Ramos (cell line): ENCODE data around the gene NT5E.

Experiments
- in situ Hi-C: fragments of 300-500 bp; cut with MboI; formaldehyde crosslinking; loops from one replicate; pipeline ENCODE4 v1.14.3; 2022; ENCODE audit warnings: low sequenced_read_pairs; ENCODE audit not compliant: unreplicated experiment

The NT5E gene

GRCh38 chr6:85458782-85459181, 8.9 kb downstream of the NT5E start:
- in situ Hi-C loops = no loop called here

GRCh38 chr6:85459224-85459901, 9.5 kb downstream of the NT5E start:
- in situ Hi-C loops = no loop called here

GRCh38 chr6:85460154-85460920, 10.5 kb downstream of the NT5E start:
- in situ Hi-C loops = no loop called here

- in situ Hi-C loops = no loop called here
These were observed 11.3 kb downstream of the NT5E start for GRCh38 chr6:85460921-85461797.

GRCh38 chr6:85461798-85462170, 11.9 kb downstream of the NT5E start:
- in situ Hi-C loops = no loop called here

GRCh38 chr6:85462673-85463072, 12.8 kb downstream of the NT5E start:
- in situ Hi-C loops = no loop called here

- in situ Hi-C loops = no loop called here
These were observed 13.9 kb downstream of the NT5E start for GRCh38 chr6:85463621-85464259.

GRCh38 chr6:85464260-85464644, 14.4 kb downstream of the NT5E start:
- in situ Hi-C loops = no loop called here

- in situ Hi-C loops = no loop called here
These were observed 14.9 kb downstream of the NT5E start for GRCh38 chr6:85464722-85465150.

- in situ Hi-C loops = no loop called here
These were observed 15.9 kb downstream of the NT5E start for GRCh38 chr6:85465762-85466161.

GRCh38 chr6:85468326-85468725, 18.4 kb downstream of the NT5E start:
- in situ Hi-C loops = no loop called here

- in situ Hi-C loops = no loop called here
These were observed 19.6 kb downstream of the NT5E start for GRCh38 chr6:85469276-85470022.

- in situ Hi-C loops = no loop called here
These were observed 20.1 kb downstream of the NT5E start for GRCh38 chr6:85470023-85470410.

- in situ Hi-C loops = no loop called here
These were observed 22.9 kb downstream of the NT5E start for GRCh38 chr6:85472744-85473143.

GRCh38 chr6:85473748-85474147, 23.9 kb downstream of the NT5E start:
- in situ Hi-C loops = no loop called here

GRCh38 chr6:85476532-85476931, 26.6 kb downstream of the NT5E start:
- in situ Hi-C loops = no loop called here

GRCh38 chr6:85479208-85479607, 29.3 kb downstream of the NT5E start:
- in situ Hi-C loops = no loop called here

- in situ Hi-C loops = loop anchor here (10.0 kb wide), 1 partner anchor 128 kb away; no protein-coding TSS in a partner anchor
These were observed 32.5 kb downstream of the NT5E start for GRCh38 chr6:85482206-85482904.
